Measurements from ENCODE around the gene VTCN1. TPM values are rescaled to one million over a fixed set of nuclear protein-coding genes. Genes with fewer than 3 reads are reported as not detected.
"Not testable (repeated sequence)": the region's sequence is repeated elsewhere in the genome, so short reads cannot be mapped to it uniquely, and the experiment has no call there.

VTCN1 gene
- total RNA-seq, 2 experiments from 2014 or later = not detected

DNA sequence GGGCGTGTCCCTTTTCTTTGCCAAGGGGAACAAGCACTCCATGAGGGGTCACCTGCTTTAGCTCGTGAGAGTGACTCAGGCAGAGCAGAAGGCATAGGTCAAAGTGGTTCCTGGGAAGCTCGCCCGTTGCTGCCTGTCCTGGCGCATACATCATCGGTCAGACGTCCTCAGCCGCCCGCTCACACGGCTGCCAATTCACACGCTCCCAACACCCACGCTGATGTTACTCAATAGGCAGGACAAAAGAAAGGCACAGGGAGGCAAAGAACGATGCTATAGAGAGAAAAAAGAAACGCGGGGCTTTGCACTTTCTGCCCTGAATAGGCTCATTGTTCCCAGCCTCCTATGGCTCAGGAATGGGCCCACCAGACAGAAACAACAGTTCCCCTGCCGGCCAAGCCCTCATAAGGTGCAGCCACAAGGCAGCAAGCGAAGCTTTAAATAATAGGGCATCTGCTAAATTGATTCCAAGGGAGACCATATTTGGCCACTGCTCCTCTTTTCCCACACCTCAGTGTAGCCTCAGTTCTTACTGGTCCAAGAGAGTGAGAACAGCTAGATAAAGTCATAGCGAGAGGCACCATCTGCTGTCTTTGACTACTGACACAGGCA lies 38.7 kb downstream of the VTCN1 start:
- DNase-seq = no peak
- no peak for ATAC-seq (ENCODE audit: low read depth)
- H3K4me3 Mint-ChIP-seq = no peak overlapping the region
- H3K9me3 Mint-ChIP-seq = no peaks in the 10 kb centered on the region
- H3K4me1 Mint-ChIP-seq = no peaks in the 10 kb centered on the region
- H3K36me3 Mint-ChIP-seq = no peaks in the 10 kb centered on the region
- H3K27ac Mint-ChIP-seq = no peak overlapping the region
- POLR2A ChIA-PET = no interaction called here
- H3K27me3 Mint-ChIP-seq = peaks cover 2% of the 10 kb centered on the region

DNA sequence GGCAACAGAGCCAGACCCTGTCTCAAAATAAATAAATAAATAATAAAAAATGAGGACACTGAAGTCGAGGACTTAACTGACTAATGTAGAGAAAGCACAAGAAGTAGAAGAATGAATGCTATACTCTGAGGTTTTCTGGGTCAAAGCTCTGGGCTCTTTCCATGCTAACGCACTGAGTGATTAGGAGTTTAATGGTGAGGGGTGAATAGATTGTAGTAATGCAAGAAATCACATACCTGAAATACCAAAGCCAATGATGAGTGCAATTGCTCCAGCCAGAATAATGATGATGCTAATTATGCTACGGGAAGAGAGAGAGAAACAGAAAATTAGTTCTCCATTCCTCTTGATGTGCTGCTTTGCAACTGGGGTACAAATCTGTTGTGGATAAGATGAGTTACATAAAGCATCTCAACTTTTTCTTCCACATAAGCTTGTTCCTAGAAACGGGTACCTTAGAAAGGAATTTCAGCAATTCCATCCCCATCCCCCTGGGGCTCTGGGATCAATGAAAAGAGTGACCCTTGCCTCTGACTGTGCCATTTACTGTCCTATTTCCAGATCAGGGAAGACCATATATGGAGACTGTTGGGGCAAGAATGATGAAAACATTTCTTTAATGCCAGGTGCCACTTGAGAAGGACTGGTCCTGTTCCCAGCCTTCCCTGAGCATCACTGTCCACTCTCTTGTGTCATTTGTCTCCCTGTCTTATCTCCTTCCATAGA lies 40.7 kb downstream of the VTCN1 start:
- Mint-ChIP-seq H3K27me3 (peaks cover 5% of the 10 kb centered on the region), H3K36me3 (no peaks in the 10 kb centered on the region), H3K4me3 (no peak overlapping the region), H3K27ac (no peak overlapping the region), H3K9me3 (no peaks in the 10 kb centered on the region), H3K4me1 (no peaks in the 10 kb centered on the region)
- DNase-seq = no peak
- POLR2A ChIA-PET = no interaction called here
- no peak for ATAC-seq (ENCODE audit: low read depth)

DNA sequence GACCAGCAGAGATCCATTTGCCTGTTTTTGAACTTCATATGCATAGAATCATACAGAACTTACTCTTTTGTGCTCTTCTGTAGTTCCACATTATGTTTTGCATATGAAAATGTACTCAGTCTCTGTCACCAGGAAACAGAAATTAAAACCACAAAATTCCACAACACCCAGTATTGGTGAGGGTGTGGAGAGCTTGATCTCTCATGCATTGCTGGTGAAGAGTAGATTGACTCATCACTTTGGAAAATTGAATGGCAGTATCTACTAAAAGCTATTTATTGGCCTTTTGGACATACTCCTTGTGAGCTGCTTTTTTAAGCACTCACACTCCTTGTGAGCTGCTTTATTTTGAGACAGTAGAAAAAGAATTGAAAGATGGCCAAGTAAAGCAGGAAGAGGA lies 43.3 kb downstream of the VTCN1 start:
- POLR2A ChIA-PET = no interaction called here
- DNase-seq = no peak
- Mint-ChIP-seq H3K27me3 (peaks cover 7% of the 10 kb centered on the region), H3K36me3 (no peaks in the 10 kb centered on the region), H3K9me3 (no peaks in the 10 kb centered on the region), H3K27ac (no peak overlapping the region), H3K4me1 (no peaks in the 10 kb centered on the region), H3K4me3 (no peak overlapping the region)
- ATAC-seq (ENCODE audit: low read depth) = no peak

DNA sequence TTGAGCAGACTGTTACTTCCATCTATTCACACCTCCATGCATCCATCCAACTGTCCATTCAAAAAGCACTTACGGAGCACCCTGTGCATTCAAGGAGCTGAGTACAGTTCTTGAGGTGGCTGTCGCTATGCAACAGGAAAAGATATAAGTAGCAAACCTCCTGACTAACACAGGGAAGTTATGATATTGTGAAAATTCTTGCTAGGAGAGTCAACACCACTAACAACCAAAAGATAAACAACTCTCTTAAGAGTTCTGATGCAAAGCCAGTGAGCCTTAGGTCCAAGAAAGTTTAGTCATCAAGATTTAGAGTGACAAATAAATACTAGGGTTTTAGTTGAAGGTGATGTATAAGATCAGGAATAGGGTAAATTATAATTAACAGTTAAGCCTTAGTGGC lies 44.7 kb downstream of the VTCN1 start:
- H3K27me3 Mint-ChIP-seq = peaks cover 11% of the 10 kb centered on the region
- no peak for DNase-seq
- no peaks in the 10 kb centered on the region for H3K36me3 Mint-ChIP-seq
- H3K9me3 Mint-ChIP-seq = no peaks in the 10 kb centered on the region
- ATAC-seq (ENCODE audit: low read depth) = no peak
- no peak overlapping the region for H3K27ac Mint-ChIP-seq
- no peaks in the 10 kb centered on the region for H3K4me1 Mint-ChIP-seq
- POLR2A ChIA-PET = no interaction called here
- no peak overlapping the region for H3K4me3 Mint-ChIP-seq

DNA sequence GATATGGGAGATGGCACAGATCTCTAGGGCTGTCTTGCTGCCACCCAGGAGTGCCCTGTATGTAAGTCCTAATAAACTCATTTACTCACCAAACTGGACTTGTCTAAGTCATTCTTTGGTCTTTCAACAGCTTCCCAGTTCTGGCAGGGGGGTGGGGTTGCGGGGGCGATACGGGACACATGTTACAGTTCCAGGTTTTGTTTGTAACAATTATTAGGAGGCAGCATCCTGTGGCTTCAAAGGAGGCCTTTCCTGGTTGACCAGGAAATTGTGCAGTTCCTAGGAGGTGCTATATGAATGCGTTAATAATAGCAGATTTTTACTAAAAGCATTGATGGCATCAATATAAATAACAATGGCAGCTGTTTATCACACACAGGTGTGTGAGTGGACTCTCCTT lies 46.5 kb downstream of the VTCN1 start:
- Mint-ChIP-seq H3K4me1 (no peaks in the 10 kb centered on the region), H3K27ac (no peak overlapping the region), H3K36me3 (no peaks in the 10 kb centered on the region), H3K9me3 (no peaks in the 10 kb centered on the region), H3K27me3 (peaks cover 14% of the 10 kb centered on the region), H3K4me3 (no peak overlapping the region)
- ATAC-seq (ENCODE audit: low read depth) = no peak
- POLR2A ChIA-PET = no interaction called here
- DNase-seq = no peak

DNA sequence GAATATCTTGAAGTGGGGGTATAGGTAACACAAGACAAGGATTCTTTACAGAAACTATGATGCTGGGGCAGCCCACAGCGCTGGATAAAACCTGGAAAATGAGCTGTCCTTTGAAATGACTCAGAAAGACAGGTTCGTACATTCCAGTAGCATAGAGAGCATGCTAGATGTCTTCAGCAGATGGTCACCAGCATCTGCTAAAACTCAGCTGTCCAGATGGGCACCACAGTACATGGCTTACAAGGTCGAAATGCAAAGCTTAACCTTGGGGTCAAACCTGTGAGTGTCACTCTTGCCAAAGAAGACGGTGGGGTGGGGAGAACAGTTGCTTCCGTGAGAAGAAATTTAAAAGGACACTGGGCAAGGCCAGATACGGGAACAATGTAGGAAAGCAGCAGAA lies 47.9 kb downstream of the VTCN1 start:
- Mint-ChIP-seq H3K27me3 (peaks cover 12% of the 10 kb centered on the region), H3K4me3 (no peak overlapping the region), H3K36me3 (no peaks in the 10 kb centered on the region), H3K4me1 (no peaks in the 10 kb centered on the region), H3K27ac (no peak overlapping the region), H3K9me3 (no peaks in the 10 kb centered on the region)
- ATAC-seq (ENCODE audit: low read depth) (no peak), DNase-seq (no peak)
- POLR2A ChIA-PET = no interaction called here

DNA sequence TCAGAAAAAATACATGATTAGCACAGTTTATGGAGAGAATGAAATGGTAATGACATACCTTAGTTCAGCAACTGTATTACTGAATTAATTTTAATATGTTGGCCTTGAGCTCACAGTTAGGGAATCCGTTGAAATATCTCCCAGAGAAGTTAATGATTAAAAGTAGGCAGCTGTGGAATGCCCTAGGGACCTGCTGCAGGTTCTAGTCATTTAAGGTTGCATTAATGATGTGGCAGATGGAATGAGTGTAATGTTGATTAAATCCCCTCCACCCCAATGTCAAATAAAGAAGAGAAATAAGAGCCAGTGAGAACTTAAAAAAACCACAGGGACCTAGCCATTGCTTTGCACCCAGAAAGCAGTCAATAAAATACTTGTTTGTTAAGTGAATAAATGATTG lies 48.8 kb downstream of the VTCN1 start:
- Mint-ChIP-seq H3K27me3 (peaks cover 12% of the 10 kb centered on the region), H3K4me1 (no peaks in the 10 kb centered on the region), H3K9me3 (no peaks in the 10 kb centered on the region), H3K36me3 (no peaks in the 10 kb centered on the region), H3K4me3 (no peak overlapping the region), H3K27ac (no peak overlapping the region)
- POLR2A ChIA-PET = no interaction called here
- ATAC-seq (ENCODE audit: low read depth) = no peak
- DNase-seq = no peak

DNA sequence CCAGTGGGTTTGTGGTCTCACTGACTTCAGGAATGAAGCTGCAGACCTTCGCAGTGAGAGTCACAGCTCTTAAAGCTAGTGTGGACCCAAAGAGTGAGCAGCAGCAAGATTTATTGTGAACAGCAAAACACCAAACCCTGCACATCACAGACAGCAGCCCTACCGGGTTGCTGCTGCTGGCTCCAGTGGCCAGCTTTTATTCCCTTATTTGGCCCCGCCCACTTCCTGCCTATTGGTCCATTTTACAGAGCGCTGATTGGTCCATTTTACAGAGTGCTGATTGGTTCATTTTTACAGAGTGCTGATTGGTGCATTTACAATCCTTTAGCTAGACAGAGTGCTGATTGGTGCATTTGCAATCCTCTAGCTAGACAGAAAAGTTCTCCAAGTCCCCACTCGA lies 59.4 kb downstream of the VTCN1 start:
- DNase-seq; H3K36me3 Mint-ChIP-seq; POLR2A ChIA-PET; H3K9me3 Mint-ChIP-seq; H3K27ac Mint-ChIP-seq; H3K4me1 Mint-ChIP-seq; ATAC-seq (ENCODE audit: low read depth); H3K4me3 Mint-ChIP-seq: not testable (repeated sequence)
- peaks cover 14% of the 10 kb centered on the region for H3K27me3 Mint-ChIP-seq

DNA sequence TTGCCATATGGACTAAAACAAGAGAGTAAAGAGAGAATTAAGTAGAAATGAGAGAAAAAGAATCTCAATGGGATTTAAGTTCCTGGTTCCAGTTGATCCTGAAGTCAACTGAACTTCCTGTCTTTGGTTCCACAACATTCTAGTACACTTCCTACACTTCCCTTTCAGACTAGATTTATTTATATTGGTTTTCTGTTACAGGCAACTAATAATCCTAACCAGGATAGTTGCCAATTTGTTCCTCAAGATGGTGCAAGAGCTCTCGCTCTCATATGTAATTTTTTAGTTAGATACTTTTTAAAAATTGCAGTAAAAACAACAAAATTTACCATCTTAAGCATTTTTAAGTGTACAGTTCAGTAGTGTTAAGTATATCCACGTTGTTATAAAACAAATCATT lies 60.4 kb downstream of the VTCN1 start:
- DNase-seq = no peak
- H3K9me3 Mint-ChIP-seq = no peaks in the 10 kb centered on the region
- H3K4me3 Mint-ChIP-seq = no peak overlapping the region
- no peak overlapping the region for H3K27ac Mint-ChIP-seq
- POLR2A ChIA-PET = no interaction called here
- H3K27me3 Mint-ChIP-seq = peaks cover 14% of the 10 kb centered on the region
- no peak for ATAC-seq (ENCODE audit: low read depth)
- peaks cover 5% of the 10 kb centered on the region for H3K4me1 Mint-ChIP-seq
- no peaks in the 10 kb centered on the region for H3K36me3 Mint-ChIP-seq

DNA sequence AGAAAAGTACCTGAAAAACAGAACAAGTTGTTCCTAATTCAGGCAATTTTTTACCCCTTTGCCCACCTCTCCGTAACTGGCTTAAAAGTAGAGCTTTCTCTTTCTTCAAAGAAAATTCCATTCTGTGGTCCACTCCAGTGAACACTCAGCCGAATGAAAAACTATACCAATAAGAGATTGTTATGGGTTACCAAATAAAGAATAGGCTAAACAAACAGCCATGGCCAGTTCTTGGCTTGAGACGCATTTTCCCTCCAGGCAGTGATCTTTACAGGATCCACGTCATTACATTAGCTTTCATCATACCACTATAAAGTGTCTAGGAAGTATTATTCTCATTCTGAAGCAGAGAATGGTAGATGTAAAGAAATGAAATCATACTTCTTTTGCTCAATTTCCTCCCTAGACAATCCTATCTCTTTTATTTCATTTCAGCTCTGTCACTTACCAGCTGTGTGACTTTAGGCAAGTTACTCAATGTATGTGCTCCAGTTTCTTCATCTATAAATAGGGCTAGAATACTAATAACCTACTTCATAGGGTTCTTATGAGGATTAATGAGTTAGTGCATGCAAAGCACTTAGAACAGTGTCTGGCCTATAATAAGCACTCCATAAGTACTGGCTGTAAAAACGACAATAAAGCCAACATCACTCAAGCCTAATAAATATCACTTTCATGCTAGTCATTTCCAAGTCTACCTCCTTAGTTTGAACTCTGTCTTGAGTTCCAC lies 62.7 kb downstream of the VTCN1 start:
- Mint-ChIP-seq H3K27ac (no peak overlapping the region), H3K27me3 (peaks cover 11% of the 10 kb centered on the region), H3K4me1 (peaks cover 5% of the 10 kb centered on the region), H3K9me3 (no peaks in the 10 kb centered on the region), H3K4me3 (no peak overlapping the region), H3K36me3 (no peaks in the 10 kb centered on the region)
- ATAC-seq (ENCODE audit: low read depth) (no peak), DNase-seq (no peak)
- POLR2A ChIA-PET = no interaction called here

DNA sequence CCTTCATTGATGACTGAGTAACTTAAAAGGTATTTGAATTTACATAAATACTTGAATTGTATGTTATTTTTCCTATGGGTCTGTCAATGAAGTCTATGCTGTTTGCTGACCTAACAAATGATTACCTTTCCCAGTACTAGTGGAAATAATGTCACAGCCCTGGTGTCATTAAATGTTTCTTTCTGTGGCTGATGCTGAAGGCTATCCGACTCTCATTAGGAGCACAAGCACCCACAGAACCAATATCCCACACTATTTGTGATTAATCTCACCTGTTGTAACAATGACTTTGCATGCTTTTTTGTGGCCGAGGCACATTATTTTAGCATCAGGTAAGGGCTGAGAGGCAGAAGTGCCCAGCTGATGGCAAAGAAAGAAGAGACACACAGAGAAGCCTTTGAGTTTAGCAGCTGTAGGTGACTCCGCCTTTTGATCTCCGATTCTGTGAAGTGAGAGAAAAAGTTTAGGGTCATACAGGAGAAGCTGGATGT lies 63.3 kb downstream of the VTCN1 start:
- ATAC-seq (ENCODE audit: low read depth) (no peak), DNase-seq (no peak)
- Mint-ChIP-seq H3K4me3 (no peak overlapping the region), H3K36me3 (no peaks in the 10 kb centered on the region), H3K27me3 (peaks cover 11% of the 10 kb centered on the region), H3K4me1 (peaks cover 5% of the 10 kb centered on the region), H3K9me3 (no peaks in the 10 kb centered on the region), H3K27ac (no peak overlapping the region)
- POLR2A ChIA-PET = no interaction called here

DNA sequence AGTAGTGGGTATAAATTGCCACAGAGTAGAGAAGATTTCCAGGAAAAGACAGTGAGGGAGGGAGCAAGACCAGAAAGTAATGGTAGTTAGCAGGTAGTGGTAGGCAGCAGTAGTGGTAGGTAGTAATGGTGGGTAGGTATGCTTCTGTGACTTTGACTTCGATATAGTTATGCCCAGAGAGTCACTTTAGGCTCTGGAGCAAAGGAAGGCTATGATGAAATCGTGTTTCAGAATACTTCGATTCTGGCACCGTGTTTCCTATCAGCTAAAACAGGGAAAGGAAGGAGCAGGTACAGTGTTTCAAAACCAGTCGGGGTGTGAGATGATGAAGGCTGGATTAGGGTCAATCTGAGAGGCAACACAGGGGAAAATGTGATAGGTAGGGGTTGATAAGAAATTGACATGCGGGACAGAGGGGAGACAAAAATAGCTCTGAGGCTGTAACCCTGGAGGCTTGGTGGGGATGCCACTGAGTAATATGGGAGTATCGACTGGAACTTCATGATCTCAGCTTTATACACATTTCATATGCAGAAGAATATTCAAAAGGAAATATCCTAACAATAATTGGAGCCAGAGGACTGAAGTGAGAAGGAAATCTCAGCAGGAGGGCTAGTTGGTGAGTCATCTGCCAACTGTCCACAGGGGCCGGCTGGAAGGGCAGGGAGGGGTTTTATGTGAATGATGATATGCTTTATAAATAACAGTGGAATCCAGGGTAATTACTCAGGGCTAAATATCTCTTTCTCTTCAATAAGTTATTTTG lies 64.0 kb downstream of the VTCN1 start:
- ATAC-seq (ENCODE audit: low read depth) (no peak), DNase-seq (no peak)
- H3K4me1 Mint-ChIP-seq = peaks cover 5% of the 10 kb centered on the region
- H3K36me3 Mint-ChIP-seq = no peaks in the 10 kb centered on the region
- POLR2A ChIA-PET = no interaction called here
- no peak overlapping the region for H3K4me3 Mint-ChIP-seq
- no peaks in the 10 kb centered on the region for H3K9me3 Mint-ChIP-seq
- peaks cover 10% of the 10 kb centered on the region for H3K27me3 Mint-ChIP-seq
- H3K27ac Mint-ChIP-seq = no peak overlapping the region

DNA sequence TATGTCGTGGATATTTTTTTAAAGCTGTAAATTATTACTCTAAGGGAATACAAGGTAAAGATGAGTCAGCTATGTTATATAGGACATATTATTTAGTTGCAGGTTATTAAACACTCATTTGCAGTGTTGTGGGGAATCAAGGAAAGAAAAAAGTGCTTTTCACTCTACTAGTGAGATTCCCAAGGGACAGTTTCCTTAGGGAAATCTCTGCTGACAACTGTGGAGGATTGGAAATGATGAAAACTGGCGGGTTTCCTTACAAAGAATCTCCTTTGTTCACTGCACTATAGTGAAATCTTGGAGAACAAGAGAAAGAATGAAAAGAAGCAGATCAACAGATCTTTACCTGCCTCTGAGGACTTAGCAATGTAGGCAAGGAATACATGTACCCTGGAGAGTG lies 64.7 kb downstream of the VTCN1 start:
- Mint-ChIP-seq H3K4me3 (no peak overlapping the region), H3K4me1 (peaks cover 5% of the 10 kb centered on the region), H3K9me3 (no peaks in the 10 kb centered on the region), H3K27ac (no peak overlapping the region), H3K36me3 (no peaks in the 10 kb centered on the region), H3K27me3 (peaks cover 9% of the 10 kb centered on the region)
- ATAC-seq (ENCODE audit: low read depth) (no peak), DNase-seq (no peak)
- POLR2A ChIA-PET = no interaction called here

Data from activated naive CD8-positive, alpha-beta T cell treated with anti-CD3 and anti-CD28 coated beads, Interleukin-2, amount 10 ng/mL, durations not matched to agents 7 days and 5 days (primary cell).